Left ventricle myocardium superior (tissue), 1 donor: ENCODE data around the gene SLC6A3. TPM values are rescaled to one million over a fixed set of nuclear protein-coding genes. Genes with fewer than 3 reads are reported as not detected.
"Not testable (repeated sequence)": the region's sequence is repeated elsewhere in the genome, so short reads cannot be mapped to it uniquely, and the experiment has no call there.

Experiments
- ATAC-seq: fragments of 200-7000 bp; cut with Tn5 transposase; one replicate; pipeline ENCODE4 v1.9.1; 2020; ENCODE audit warnings: mild to moderate bottlenecking, moderate library complexity
- DNase-seq: peaks from one replicate; pipeline ENCODE4 v3.0.0-alpha.2; 2020
- intact Hi-C: fragments of 100-400 bp; cut with micrococcal nuclease; formaldehyde crosslinking; loops from one replicate; pipeline ENCODE4 v1.11.0; 2022
- total RNA-seq: library from RNA; stranded (reverse); fragmentation: NEBNext Ultra II Directional; extraction: Animal tissue kit (Norgen Biotek cat#: 25700); gene quantifications from one replicate; pipeline ENCODE4 v1.2.1, GENCODE V29; 2021
- donor health status: DM: no; HTN: yes; CAD: no; lungs with severe emphysema.

The SLC6A3 gene
- total RNA-seq, 1 donor from 2014 or later: not detected

DNA sequence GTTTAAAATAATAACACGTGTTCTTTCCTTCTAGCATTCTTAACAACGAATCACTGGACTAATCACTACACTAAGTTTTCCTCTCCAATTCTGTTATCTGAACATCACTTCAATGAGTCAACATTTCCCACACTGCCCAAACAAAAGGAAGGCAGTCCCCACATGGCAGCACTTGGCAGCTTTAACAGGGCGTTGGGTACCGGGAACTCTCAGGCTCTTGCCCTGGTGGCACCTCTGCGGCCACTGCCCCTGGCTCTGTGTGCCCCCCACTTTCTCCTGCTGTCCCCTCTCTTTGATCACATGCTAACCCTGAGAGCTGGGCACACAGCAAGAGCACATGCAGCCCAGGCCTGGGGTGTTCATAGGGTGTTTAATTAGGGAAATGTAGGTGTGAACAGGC lies 15.7 kb downstream of the SLC6A3 start:
- no peak for ATAC-seq
- peak; percentile 8 for DNase-seq
- intact Hi-C loops: no loop called here

GRCh38 chr5:1429066-1429465 lies 16.2 kb downstream of the SLC6A3 start:
- DNase-seq: peak; percentile 3
- ATAC-seq: no peak
- intact Hi-C loops: no loop called here

DNA sequence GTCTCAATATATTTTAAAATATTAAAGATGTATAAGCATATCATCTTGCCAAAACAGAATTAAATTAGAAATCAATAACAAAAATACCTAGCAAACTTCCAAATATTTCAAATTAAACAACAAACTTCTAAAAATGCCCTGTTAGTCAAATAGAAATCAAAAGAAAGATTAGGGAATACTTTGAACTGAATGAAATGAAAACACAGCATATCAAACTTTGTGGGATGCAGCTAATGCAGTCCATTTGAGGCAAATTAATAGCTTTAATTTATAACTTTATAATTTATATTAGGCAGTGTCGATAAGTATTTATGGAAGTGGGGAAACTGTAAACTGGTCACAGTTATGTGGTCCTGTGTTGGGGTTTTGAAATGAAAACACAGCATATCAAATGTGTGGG lies 17.1 kb downstream of the SLC6A3 start:
- intact Hi-C loops: no loop called here
- no peak for ATAC-seq

DNA sequence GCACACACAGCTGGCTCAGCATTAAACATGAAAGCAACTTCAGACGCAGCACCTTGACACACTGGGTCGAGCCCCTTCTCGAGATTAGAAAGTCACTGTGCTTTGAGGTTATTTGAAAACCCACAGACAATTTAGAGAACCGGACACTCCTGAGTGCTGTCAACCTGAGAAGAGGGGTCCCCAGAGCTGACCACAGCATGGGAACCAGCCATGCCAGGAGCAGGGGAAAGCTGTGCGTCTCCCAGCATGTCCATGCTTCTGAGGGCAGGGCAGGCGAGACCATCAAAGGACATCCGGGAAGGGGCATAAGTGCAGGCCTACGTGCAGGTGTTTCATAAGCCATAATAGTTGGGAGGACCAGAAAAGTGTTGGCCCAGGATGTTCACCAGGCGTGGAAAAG lies 20.5 kb downstream of the SLC6A3 start:
- ATAC-seq (no peak), DNase-seq (peak; percentile 12)
- intact Hi-C loops: no loop called here

More for the DNA sequence above, 17.1 kb downstream of the SLC6A3 start:
- no peak for DNase-seq

GRCh38 chr5:1423901-1424603 lies 21.2 kb downstream of the SLC6A3 start:
- ATAC-seq (no peak), DNase-seq (peak; percentile 10)
- intact Hi-C loops: no loop called here

- DNase-seq, intact Hi-C loops, ATAC-seq: not testable (repeated sequence)
Measured at GRCh38 chr5:1422522-1422921, 22.7 kb downstream of the SLC6A3 start.

GRCh38 chr5:1421521-1422341 lies 23.5 kb downstream of the SLC6A3 start:
- DNase-seq: peak; percentile 15
- ATAC-seq: no peak

GRCh38 chr5:1420211-1421195 lies 24.7 kb downstream of the SLC6A3 start:
- ATAC-seq: no peak
- peak; percentile 20 for DNase-seq
- intact Hi-C loops: no loop called here

More at GRCh38 chr5:1421521-1422341, 23.5 kb downstream of the SLC6A3 start:
- intact Hi-C loops: no loop called here

GRCh38 chr5:1419476-1420210 lies 25.6 kb downstream of the SLC6A3 start:
- DNase-seq: peak; percentile 7
- no peak for ATAC-seq
- intact Hi-C loops: no loop called here

DNA sequence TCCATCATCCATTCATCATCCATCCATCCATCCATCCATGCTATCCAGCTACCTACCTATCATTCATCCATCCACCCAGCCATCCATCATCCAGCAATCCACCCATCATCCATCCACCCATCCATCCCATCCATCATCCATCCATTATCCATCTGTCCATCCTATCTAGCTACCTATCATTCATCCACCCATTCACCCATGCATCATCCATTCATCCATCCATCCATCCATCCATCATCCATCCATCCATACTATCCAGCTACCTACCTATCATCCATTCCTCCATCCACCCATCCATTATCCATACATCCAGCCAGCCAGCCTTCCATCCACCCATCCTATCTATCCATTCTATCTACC lies 26.3 kb downstream of the SLC6A3 start:
- intact Hi-C loops: no loop called here
- ATAC-seq (no peak), DNase-seq (no peak)

GRCh38 chr5:1418238-1418920 lies 26.9 kb downstream of the SLC6A3 start:
- intact Hi-C loops: no loop called here
- DNase-seq (peak; percentile 15), ATAC-seq (no peak)

GRCh38 chr5:1417586-1418225 lies 27.5 kb downstream of the SLC6A3 start:
- DNase-seq: peak; percentile 10
- ATAC-seq: no peak
- intact Hi-C loops: no loop called here

DNA sequence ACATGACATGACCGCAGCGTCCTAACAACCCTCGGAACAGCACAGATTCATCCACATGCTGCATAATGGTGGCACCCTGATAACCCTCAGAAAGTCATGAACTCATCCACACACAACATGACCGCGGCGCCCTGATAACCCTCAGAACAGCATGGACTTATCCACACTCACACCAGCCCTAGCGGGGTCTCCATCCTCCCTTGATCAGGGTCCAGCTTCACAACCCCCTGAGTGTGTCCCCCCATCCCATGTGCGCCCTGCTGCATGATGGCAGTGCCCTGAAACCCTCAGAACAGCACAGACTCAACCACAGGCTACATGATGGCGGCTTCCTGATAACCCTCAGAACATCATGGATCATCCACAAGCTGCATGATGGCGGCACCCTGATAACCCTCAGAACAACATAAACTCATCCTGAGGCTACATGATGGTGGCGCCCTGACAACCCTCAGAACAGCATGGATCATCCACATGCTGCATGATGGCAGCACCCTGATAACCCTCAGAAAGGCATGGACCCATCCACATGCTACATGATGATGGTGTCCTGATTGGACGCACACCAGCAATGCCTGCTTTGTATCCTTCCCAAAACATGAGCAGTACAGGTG lies 28.3 kb downstream of the SLC6A3 start:
- ATAC-seq (no peak), DNase-seq (no peak)
- intact Hi-C loops: no loop called here

DNA sequence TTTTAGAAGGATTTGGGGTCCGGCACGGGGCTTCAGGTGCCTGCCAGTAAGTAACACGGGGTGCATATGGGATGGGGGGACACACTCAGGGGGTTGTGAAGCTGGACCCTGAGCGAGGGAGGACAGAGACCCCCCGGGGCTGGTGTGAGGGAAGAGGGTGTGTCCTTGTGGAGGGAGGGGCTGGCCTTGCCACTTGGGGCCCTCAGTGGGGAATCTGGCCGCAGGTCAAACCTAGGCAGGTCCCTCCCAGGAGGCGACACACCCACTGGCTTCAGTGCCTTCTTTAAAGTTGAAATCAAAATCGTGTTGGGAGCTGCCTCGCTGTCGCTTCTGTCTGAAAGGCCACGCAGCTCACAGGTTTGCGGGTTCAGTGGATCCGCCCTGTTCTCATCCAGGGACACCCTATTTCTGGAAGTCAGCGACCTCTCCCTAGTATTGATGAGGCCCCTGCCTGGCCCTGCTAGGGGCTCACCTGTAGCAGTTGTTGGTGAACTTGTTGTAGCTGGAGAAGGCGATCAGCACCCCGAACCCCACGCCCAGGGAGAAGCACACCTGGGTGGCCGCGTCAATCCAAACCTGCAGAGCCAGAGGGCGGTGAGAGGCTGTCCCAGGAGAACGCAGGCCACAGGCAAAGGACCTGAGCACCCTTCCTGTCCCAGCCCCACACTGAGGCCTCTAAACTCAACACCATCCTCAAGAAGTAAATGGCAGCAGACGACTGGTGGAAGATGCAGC lies 29.4 kb downstream of the SLC6A3 start:
- DNase-seq (peak; percentile 2), ATAC-seq (no peak)
- intact Hi-C loops: no loop called here

- intact Hi-C loops: no loop called here
- no peak for ATAC-seq
- peak; percentile 7 for DNase-seq
Measured at GRCh38 chr5:1415059-1415425, 30.2 kb downstream of the SLC6A3 start.

DNA sequence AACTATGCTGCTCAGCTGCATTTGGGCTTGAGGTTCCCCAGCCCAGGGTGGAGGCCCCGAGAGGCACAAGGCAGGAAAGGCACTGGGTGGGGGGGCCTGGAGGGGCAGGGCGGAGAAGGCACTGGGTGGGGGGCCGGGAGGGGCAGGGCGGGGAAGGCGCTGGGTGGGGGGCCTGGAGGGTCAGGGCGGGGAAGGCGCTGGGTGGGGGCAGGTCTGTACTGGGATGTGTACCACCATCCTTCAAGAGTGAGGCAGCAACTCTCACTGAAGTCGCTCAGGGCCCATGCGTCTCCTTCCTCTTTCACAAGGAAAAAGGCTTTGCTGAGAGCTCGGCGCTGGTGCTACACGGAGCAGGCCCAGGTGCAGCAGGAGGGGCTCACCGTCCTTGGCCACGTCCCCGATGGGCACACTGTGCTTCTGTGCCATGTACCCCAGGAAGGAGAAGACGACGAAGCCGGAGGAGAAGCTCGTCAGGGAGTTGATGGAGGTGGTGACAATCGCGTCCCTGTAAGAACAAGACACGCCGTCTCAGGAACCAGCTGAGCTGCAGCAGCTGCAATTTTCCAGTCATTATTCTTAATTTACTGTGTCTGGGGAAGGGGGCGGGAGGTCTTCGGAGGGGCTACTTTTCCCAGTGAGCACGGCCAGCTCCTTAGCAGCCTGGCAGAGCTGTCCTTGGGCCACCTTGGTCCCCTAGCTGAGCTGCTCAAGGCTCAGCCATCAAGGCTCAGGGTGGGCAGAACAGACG lies 30.8 kb downstream of the SLC6A3 start:
- ATAC-seq (no peak), DNase-seq (peak; percentile 16)
- intact Hi-C loops: no loop called here
